Coronary artery (tissue), 2 donors: ENCODE measurements around the gene KIR2DL4.
"Not testable (repeated sequence)": the region's sequence is repeated elsewhere in the genome, so short reads cannot be mapped to it uniquely, and the experiment has no call there.

ENCODE experiments used
- DNase-seq: peaks from one replicate; pipeline ENCODE4 v3.0.0-alpha.2; 2017; ENCODE audit warnings: low spot score
- H3K27ac ChIP-seq, 2 donors: fragments of 200-600 bp; sonication (generic); one replicate each; pipeline ENCODE4 v1.5.1; 2016 to 2019
- H3K4me3 ChIP-seq: fragments of 200-600 bp; sonication (generic); 2 replicates; pipeline ENCODE4 v1.5.1; 2016; ENCODE audit warnings: mild to moderate bottlenecking, moderate library complexity
- TF ChIP-seq, protein P1 (sequence below): fragments of 200-600 bp; sonication (generic); IDR thresholded peaks from one replicate; pipeline ENCODE4 v1.5.1; 2019; ENCODE audit warnings: antibody characterized with exemption

KIR2DL4 gene

DNA sequence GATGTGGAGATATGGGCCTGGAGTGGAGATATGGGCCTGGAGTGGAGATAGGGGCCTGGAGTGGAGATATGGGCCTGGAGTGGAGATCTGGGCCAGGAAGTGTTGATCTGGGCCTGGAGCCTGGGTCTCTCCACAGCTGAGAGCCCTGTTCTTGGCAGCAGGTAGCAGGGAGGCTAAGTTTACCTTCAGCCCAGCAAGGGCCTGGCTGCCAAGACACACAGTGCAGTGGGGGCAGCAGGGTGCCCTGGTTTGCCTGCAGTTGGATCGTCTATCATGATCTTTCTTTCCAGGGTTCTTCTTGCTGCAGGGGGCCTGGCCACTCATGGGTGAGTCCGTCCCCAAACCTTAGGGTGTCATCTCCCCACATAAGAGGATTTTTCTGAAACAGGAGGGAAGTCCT lies 47.5 kb downstream of the KIR2DL4 start:
- TF ChIP-seq, protein P1, sequence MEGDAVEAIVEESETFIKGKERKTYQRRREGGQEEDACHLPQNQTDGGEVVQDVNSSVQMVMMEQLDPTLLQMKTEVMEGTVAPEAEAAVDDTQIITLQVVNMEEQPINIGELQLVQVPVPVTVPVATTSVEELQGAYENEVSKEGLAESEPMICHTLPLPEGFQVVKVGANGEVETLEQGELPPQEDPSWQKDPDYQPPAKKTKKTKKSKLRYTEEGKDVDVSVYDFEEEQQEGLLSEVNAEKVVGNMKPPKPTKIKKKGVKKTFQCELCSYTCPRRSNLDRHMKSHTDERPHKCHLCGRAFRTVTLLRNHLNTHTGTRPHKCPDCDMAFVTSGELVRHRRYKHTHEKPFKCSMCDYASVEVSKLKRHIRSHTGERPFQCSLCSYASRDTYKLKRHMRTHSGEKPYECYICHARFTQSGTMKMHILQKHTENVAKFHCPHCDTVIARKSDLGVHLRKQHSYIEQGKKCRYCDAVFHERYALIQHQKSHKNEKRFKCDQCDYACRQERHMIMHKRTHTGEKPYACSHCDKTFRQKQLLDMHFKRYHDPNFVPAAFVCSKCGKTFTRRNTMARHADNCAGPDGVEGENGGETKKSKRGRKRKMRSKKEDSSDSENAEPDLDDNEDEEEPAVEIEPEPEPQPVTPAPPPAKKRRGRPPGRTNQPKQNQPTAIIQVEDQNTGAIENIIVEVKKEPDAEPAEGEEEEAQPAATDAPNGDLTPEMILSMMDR: no peak
- H3K27ac ChIP-seq: no peak overlapping the region

DNA sequence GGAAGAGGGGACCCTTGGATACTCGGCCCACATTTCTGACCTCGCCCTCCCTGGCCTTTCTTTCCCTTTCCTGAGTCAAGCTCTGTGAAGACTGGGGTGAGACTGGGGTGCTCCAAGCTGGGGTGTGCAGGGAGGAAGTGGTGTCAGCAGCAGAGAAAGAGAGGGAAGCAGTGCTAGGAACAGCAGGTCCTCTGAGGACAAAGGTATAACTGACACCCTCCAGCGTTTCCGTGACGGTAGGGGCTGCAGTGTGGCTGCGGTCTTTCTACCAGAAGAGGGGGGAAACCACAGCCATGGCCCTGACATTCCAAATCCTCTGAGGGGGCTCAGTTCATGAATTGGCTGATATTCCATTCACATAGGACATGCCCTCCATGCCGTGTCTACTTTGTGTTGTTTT lies 47.9 kb downstream of the KIR2DL4 start:
- no peak for DNase-seq
- TF ChIP-seq, protein P1: no peak
- H3K27ac ChIP-seq: no peak overlapping the region
- H3K4me3 ChIP-seq: no peak overlapping the region

More for the DNA sequence above, 47.5 kb downstream of the KIR2DL4 start:
- no peak overlapping the region for H3K4me3 ChIP-seq
- no peak for DNase-seq

DNA sequence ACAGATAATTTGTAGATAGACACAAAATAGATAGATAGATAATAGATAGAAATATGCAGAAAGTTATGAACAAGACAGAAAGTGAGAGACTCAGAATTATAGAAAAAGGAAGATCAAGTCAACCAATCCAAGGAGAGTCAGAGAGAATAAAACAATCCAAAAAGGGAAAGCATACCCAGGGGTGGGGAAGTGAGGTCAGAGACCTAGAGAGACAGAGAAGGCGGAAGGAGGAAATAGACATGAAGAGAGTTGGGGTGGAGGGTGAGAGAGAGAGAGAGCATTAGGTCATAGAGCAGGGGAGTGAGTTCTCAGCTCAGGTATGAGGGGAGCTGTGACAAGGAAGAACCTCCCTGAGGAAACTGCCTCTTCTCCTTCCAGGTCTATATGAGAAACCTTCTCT lies 51.8 kb downstream of the KIR2DL4 start:
- H3K4me3 ChIP-seq, H3K27ac ChIP-seq, DNase-seq: not testable (repeated sequence)

DNA sequence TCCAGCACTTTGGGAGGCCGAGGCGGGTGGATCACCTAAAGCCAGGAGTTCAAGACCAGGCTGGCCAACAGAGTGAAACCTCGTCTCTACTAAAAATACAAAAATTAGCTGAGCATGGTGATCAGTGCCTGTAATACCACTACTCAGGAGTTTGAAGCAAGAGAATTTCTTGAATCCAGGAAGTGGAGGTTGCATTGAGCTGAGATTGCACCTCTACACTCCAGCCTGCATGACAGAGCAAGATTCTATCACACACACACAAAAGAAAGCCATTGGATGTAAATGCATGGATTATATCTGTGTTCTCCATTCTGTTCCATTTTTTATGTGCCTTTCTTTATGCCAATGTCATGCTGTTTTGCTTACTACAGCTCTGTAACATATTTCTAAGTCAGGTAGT lies 55.1 kb downstream of the KIR2DL4 start:
- DNase-seq, H3K27ac ChIP-seq, H3K4me3 ChIP-seq: not testable (repeated sequence)

DNA sequence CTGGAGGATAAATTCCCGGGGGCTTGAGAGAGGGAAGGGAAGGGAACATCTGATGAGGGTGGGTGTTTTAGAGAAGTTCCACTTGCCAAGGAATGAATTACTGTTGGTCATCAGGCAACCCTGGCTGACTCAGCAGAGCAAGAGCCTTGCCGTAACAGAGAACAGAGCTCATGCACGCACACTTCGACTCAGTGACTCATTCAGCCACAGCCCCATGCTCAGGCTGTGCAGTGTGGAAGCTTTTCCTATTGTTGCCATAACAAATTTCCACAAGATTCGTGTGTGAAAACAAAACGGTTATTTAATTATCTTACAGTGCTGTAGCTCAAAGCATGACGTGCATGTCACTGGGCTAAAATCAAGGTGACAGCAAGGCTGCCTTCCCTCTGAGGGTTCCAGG lies 56.0 kb downstream of the KIR2DL4 start:
- not testable (repeated sequence) for H3K27ac ChIP-seq, DNase-seq, H3K4me3 ChIP-seq

DNA sequence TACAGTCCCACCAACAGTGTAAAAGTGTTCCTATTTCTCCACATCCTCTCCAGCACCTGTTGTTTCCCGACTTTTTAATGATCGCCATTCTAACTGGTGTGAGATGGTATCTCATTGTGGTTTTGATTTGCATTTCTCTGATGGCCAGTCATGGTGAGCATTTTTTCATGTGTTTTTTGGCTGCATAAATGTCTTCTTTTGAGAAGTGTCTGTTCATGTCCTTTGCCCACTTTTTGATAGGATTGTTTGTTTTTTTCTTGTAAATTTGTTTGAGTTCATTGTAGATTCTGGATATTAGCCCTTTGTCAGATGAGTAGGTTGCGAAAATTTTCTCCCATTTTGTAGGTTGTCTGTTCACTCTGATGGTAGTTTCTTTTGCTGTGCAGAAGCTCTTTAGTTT lies 60.0 kb downstream of the KIR2DL4 start:
- H3K4me3 ChIP-seq, H3K27ac ChIP-seq, DNase-seq: not testable (repeated sequence)
